GM13976 (cell line): ENCODE measurements around the gene WWOX.

Source experiments
- DNase-seq: peaks from one replicate; pipeline ENCODE4 v3.0.0; 2012; ENCODE audit warnings: low spot score
- in situ Hi-C: fragments of 300-500 bp; cut with MboI; formaldehyde crosslinking; loops from one replicate; pipeline ENCODE4 v1.12.0; 2022; ENCODE audit warnings: low sequenced_read_pairs, mixed read lengths, inconsistent platforms; ENCODE audit not compliant: unreplicated experiment
- TF ChIP-seq, protein P1 (sequence below): IDR thresholded peaks from 2 replicates; pipeline ENCODE4 v1.5.1; 2012; ENCODE audit warnings: borderline replicate concordance, mild to moderate bottlenecking; ENCODE audit not compliant: insufficient read depth; ENCODE audit errors: extremely low read depth, missing control alignments, control extremely low read depth

The WWOX gene

DNA sequence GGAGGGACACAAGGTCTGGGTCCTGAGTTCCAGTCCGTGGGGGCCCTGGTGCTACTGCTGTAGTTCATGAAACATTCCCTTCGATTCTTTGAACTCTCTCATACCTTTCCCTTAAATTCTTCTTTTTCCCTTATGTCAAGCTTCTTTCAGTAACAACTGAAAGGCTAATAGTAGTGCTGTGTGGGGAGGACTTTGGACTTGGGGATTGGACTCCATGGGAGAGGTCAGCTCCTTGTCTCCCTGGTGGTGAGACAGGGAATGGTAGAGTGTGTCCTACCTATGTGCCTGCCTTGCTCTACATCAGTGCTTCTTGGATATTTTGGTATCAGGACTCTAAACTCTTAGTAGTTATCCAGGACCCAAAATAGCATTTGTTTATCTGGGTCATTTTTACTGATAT lies 628.1 kb downstream of the WWOX start:
- in situ Hi-C loops = no loop called here
- no peak for DNase-seq
- TF ChIP-seq, protein P1, sequence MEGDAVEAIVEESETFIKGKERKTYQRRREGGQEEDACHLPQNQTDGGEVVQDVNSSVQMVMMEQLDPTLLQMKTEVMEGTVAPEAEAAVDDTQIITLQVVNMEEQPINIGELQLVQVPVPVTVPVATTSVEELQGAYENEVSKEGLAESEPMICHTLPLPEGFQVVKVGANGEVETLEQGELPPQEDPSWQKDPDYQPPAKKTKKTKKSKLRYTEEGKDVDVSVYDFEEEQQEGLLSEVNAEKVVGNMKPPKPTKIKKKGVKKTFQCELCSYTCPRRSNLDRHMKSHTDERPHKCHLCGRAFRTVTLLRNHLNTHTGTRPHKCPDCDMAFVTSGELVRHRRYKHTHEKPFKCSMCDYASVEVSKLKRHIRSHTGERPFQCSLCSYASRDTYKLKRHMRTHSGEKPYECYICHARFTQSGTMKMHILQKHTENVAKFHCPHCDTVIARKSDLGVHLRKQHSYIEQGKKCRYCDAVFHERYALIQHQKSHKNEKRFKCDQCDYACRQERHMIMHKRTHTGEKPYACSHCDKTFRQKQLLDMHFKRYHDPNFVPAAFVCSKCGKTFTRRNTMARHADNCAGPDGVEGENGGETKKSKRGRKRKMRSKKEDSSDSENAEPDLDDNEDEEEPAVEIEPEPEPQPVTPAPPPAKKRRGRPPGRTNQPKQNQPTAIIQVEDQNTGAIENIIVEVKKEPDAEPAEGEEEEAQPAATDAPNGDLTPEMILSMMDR = no peak

DNA sequence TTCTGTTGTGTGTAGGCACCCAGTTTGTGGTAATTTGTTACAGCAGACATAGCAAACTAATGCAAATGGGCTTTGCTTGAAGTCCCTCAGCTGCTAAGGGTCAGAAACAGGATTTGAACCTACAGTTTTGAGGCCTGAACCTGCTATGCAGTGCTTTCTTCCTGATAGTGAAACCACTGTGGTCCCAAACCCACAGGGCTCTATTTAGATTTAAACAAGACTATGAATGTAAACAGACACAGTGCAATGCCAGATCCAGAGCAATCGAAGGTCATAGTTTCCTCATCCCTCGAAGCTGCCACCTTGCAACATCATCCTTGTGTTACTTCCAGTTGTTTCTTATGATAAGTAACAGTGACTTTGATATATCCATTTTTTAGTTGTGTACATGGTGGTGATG lies 630.2 kb downstream of the WWOX start:
- DNase-seq = no peak
- in situ Hi-C loops = no loop called here
- TF ChIP-seq, protein P1 = no peak

DNA sequence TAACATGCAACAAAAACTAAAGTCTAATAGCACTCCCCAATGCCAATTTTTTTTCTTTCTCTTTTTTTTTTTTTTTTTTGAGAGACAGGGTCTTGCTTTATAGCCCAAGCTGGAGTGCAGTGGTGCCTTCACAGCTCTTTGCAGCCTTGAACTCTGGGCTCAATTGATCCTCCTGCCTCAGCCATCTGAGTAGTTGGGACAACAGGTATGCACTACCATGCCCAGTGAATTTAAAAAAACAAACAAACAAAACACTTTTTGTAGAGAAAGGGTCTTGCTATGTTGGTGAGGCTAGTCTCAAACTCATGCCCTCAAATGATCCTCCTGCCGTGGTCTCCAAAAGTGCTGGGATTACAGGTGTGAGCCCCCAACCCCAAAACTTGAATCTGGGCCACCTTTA lies 632.3 kb downstream of the WWOX start:
- TF ChIP-seq, protein P1 = no peak

DNA sequence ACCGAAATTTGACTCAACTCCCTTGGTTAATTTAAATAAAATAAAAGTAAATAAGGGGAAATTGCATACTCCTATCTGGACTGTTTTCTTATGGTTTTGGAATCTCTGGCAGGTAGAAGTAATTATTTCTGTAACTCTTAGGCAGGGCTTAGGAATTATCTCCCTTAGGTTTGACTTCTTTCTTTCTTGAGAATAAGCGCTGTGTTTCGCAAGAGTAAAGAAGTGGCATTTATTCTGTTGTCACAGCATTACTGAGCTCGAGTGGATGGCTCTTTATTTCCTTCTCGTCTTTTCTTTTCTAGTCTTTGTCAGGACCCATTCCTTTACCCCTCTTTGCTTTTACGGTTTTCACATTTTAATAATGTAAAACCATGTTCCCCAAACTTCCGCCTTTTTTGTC lies 633.2 kb downstream of the WWOX start:
- in situ Hi-C loops = no loop called here
- TF ChIP-seq, protein P1 = no peak
- no peak for DNase-seq

More for the DNA sequence above, 632.3 kb downstream of the WWOX start:
- no peak for DNase-seq
- in situ Hi-C loops = no loop called here

DNA sequence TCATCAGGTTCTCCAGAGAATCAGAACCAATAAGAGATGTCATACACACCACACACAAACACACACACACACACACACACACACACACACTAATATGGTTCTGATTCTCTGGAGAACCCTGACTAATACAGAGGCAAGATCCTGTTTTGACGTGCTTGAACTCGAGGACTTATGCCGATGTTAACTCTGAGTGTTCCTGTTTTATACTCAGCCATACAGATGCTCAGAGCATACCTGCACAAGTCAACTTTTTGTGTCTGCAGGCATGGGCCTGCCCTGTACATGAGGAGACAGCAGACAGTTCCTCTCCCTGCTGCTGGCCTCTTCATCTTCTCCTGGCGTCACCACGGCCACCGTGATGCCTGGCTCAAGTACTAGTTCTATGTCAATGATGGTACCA lies 635.9 kb downstream of the WWOX start:
- no peak for DNase-seq
- in situ Hi-C loops = no loop called here
- TF ChIP-seq, protein P1 = no peak

DNA sequence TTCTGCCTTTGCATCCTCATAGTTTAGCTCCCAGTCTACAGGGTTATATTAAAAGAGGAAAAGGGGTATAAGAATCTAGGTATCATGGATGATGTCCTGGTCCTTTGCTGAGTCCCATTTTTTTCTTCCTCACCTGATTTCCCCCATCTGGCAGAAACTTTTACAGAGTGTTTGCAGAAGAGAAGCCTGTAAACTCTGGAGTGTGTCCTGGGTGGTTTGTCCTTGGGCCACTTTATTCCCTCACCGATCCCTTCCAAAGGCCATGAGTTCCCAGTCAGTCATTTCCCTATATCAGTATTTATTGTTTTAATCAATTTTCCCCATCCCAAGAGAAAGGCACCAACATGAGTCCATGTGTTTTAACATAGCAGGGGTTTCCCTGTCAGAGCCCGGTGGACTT lies 638.2 kb downstream of the WWOX start:
- TF ChIP-seq, protein P1 = no peak
- in situ Hi-C loops = no loop called here
- no peak for DNase-seq

DNA sequence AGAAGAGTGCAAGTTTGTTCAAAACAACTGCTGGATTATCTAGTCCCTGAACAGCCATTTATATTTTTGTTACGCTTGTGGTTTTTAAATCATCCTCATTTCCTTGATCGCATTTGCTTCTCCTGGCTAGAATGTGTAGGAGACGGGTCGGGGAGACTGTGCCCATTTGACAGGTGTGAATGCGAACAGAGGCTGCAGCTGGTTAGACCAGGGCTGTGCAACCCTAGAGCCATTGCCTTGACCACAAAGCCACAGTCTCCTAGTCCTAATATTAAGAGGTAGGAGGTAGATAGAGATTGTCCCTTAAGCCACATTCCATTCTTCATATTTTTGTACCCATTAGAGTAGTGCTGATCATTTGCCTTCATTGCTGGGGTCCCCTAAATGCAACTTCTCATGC lies 639.1 kb downstream of the WWOX start:
- in situ Hi-C loops = no loop called here
- DNase-seq = no peak
- TF ChIP-seq, protein P1 = no peak
